ENCODE data around the gene WDR37.

DNA sequence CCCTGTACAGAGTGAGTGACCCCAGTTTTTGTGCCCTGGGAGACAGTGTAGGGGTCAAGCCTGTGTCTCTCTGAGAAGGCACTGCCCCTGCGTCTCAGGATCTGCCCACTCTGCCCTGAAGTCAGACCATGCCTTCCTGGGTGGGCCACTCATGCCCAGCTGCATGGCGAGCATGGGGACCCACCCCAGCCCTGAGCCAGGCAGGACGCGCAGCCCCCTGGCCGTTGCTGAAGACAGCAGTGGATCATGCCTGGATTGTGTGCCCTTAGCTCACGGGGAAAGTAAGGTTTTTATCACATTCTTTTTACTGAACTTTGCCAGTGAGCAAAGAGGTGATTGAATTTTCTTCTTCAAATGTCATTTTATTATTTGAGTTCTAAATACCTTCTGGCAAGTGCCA, 66.2 kb downstream of the WDR37 start:
- TF ChIP-seq, protein P1, sequence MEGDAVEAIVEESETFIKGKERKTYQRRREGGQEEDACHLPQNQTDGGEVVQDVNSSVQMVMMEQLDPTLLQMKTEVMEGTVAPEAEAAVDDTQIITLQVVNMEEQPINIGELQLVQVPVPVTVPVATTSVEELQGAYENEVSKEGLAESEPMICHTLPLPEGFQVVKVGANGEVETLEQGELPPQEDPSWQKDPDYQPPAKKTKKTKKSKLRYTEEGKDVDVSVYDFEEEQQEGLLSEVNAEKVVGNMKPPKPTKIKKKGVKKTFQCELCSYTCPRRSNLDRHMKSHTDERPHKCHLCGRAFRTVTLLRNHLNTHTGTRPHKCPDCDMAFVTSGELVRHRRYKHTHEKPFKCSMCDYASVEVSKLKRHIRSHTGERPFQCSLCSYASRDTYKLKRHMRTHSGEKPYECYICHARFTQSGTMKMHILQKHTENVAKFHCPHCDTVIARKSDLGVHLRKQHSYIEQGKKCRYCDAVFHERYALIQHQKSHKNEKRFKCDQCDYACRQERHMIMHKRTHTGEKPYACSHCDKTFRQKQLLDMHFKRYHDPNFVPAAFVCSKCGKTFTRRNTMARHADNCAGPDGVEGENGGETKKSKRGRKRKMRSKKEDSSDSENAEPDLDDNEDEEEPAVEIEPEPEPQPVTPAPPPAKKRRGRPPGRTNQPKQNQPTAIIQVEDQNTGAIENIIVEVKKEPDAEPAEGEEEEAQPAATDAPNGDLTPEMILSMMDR (IDR thresholded peaks at IDR 0.05) = no peak
- no peak for TF ChIP-seq POLR2A (IDR thresholded peaks at IDR 0.05)

Data from uterus (tissue), 2 donors.